Panc1 (cell line): Measurements from ENCODE around the gene IKBIP. TPM values are rescaled to one million over a fixed set of nuclear protein-coding genes. Genes with fewer than 3 reads are reported as not detected.

Source experiments
- ATAC-seq: fragments of 200-7000 bp; cut with Tn5 transposase; 2 replicates; pipeline ENCODE4 v1.9.1; 2020; ENCODE audit warnings: mild to moderate bottlenecking, moderate library complexity
- Bru-seq: library from RNA; stranded (reverse); fragments of 400-500 nt; gene quantifications from one replicate; lab custom pipeline; 2021; lab: Mats Ljungman, UMichigan
- BruChase-seq, 2 experiments: library from RNA; stranded (reverse); fragments of 400-500 nt; gene quantifications; one replicate each; lab custom pipeline; 2021; lab: Mats Ljungman, UMichigan
- BruUV-seq: library from RNA; stranded (reverse); fragments of 400-500 nt; replicated peaks from 2 replicates; lab custom pipeline; 2021; lab: Mats Ljungman, UMichigan
- CTCF ChIA-PET: fragments of 300-600 bp; sonication (Branson Sonifier 250); formaldehyde crosslinking; loops from one replicate; lab custom pipeline; 2022; ENCODE audit warnings: antibody characterized with exemption; lab: Charles Lee
- POLR2A ChIA-PET: fragments of 300-600 bp; sonication (Branson Sonifier 250); formaldehyde crosslinking; loops from one replicate; lab custom pipeline; 2022; ENCODE audit warnings: antibody characterized with exemption; lab: Charles Lee
- DNase-seq: peaks from one replicate; pipeline ENCODE4 v3.0.0-alpha.2; 2010; ENCODE audit warnings: low read depth, low spot score
- H3K27ac ChIP-seq: 2 replicates; pipeline ENCODE4 v1.5.1; 2011; ENCODE audit warnings: mild to moderate bottlenecking, low read length, inconsistent platforms
- H3K27me3 ChIP-seq: fragments of 200-500 bp; sonication (Bioruptor generic); 2 replicates; pipeline ENCODE4 v1.6.0; 2014; ENCODE audit warnings: low read length, inconsistent platforms; ENCODE audit not compliant: control insufficient read depth, insufficient read depth
- H3K36me3 ChIP-seq: fragments of 200-500 bp; sonication (Bioruptor generic); 2 replicates; pipeline ENCODE4 v1.5.1; 2014; ENCODE audit warnings: inconsistent platforms, mild to moderate bottlenecking, low read length, moderate library complexity; ENCODE audit not compliant: control insufficient read depth, insufficient read depth
- H3K4me1 ChIP-seq: 2 replicates; pipeline ENCODE4 v1.5.1; 2011; ENCODE audit warnings: inconsistent platforms, mild to moderate bottlenecking, low read length, moderate library complexity; ENCODE audit not compliant: control insufficient read depth, insufficient read depth
- H3K4me3 ChIP-seq, 2 experiments: 2 replicates each; pipeline ENCODE4 v1.5.1; 2011 to 2012; ENCODE audit warnings: low read depth in 2 of 2, low read length in 2 of 2, mild to moderate bottlenecking in 2 of 2, inconsistent platforms in 1 of 2, moderate library complexity in 1 of 2
- H3K9me3 ChIP-seq: fragments of 200-500 bp; sonication (Bioruptor generic); 2 replicates; pipeline ENCODE4 v1.5.1; 2014; ENCODE audit warnings: low read depth, mild to moderate bottlenecking, inconsistent platforms, low read length, moderate library complexity; ENCODE audit not compliant: control insufficient read depth, insufficient read depth
- CTCF ChIP-seq: fragments of 450-650 bp; IDR thresholded peaks from 2 replicates; pipeline ENCODE4 v1.5.1; 2017; ENCODE audit warnings: mild to moderate bottlenecking
- POLR2AphosphoS5 ChIP-seq: IDR thresholded peaks from 2 replicates; pipeline ENCODE4 v1.6.1; 2012; ENCODE audit warnings: mild to moderate bottlenecking, low read depth, low read length, moderate library complexity
- REST ChIP-seq, 2 experiments: IDR thresholded peaks; 2 replicates each; pipeline ENCODE4 v1.6.1; 2011 to 2012; ENCODE audit warnings: low read depth in 2 of 2, control low read depth in 1 of 2, low read length in 1 of 2, mild to moderate bottlenecking in 1 of 2, moderate library complexity in 1 of 2; ENCODE audit not compliant: insufficient read depth in 1 of 2
- SIN3A ChIP-seq: IDR thresholded peaks from 2 replicates; pipeline ENCODE4 v1.6.1; 2012; ENCODE audit warnings: low read depth, mild to moderate bottlenecking, low read length, moderate library complexity, borderline replicate concordance; ENCODE audit not compliant: insufficient read depth
- TCF7L2 ChIP-seq: IDR thresholded peaks from 2 replicates; pipeline ENCODE4 v1.6.1; 2011; ENCODE audit warnings: mild to moderate bottlenecking, low read depth, low read length, inconsistent platforms
- in situ Hi-C: cut with HindIII; loops from 2 replicates; pipeline ENCODE4 v1.10.0; 2016; ENCODE audit warnings: low sequenced_read_pairs, low pct_unique_long_range_greater_than_20kb
- intact Hi-C: fragments of 100-400 bp; cut with micrococcal nuclease; formaldehyde crosslinking; loops from one replicate; pipeline ENCODE4 v1.10.0; 2022; ENCODE audit not compliant: unreplicated experiment
- long read RNA-seq: library from polyadenylated mRNA; unstranded; transcript quantifications from one replicate; pipeline ENCODE4 v2.0.0, GENCODE V29; 2021; ENCODE audit not compliant: unreplicated experiment
- polyA plus RNA-seq: library from polyadenylated mRNA; unstranded; fragments of >200 nt; gene quantifications from one replicate; pipeline ENCODE4 v1.2.1, GENCODE V29; 2012; ENCODE audit warnings: missing spikeins; ENCODE audit not compliant: insufficient read length
- total RNA-seq: library from RNA; stranded (reverse); gene quantifications from one replicate; pipeline ENCODE4 v1.2.1, GENCODE V29; 2021; ENCODE audit not compliant: unreplicated experiment

The IKBIP gene
- total RNA-seq, result 33.7 TPM
- 15.8 TPM for polyA plus RNA-seq
- percentile 73 among the genes with signal in this experiment for Bru-seq, nascent RNA
- percentile 70 among the genes with signal in this experiment for BruChase-seq, experiment 1, labeled RNA remaining after a 2-hour chase
- BruChase-seq, experiment 2, labeled RNA remaining after a 6-hour chase, result percentile 83 among the genes with signal in this experiment
- long read RNA-seq, transcript IKBIP-202 (3 exons, 1,645 nt), result minor isoform, 21 of 103 reads
- long read RNA-seq, transcript IKBIP-201 (3 exons, 3,189 nt), result major isoform, 66 of 103 reads
- long read RNA-seq, partial matches to known transcripts, result 7 of 103 reads
- long read RNA-seq, other reads (novel, unspliced or antisense), result 5 of 103 reads

GRCh38 chr12:98644712-98645571, at the start of gene IKBIP, which contains the start of gene APAF1:
TSS of gene IKBIP (minus strand) at chr12:98644788. CDS start at chr12:98644701, 87 bp downstream.
TSS of gene APAF1 (plus strand) at chr12:98645290. CDS start at chr12:98648360, 3,070 bp downstream.
- BruUV-seq, result no TSS peak
- Histone ChIP-seq H3K27ac (peak within 1 kb of the TSS; percentile 79), H3K4me1 (no peaks in the 10 kb centered on the region; the same call in 1 of the 2 replicates), H3K9me3 (no peaks in the 10 kb centered on the region), H3K4me3 (peak within 1 kb of the TSS; percentile 86 to 87), H3K27me3 (no peaks in the 10 kb centered on the region), H3K36me3 (peaks cover 5% of the 10 kb centered on the region)
- TF ChIP-seq SIN3A, result peak; percentile 74; the same call in 1 of the 2 replicates
- no peak for TF ChIP-seq REST (IDR thresholded peaks at IDR 0.05; ENCODE audit: insufficient read depth in 1 of 2, low read depth in 2 of 2, low read length in 1 of 2)
- peak; percentile 74 for DNase-seq
- intact Hi-C loops (no loop called here), in situ Hi-C loops (no loop called here)
- peak; percentile 95 for ATAC-seq
- ChIA-PET POLR2A (interaction anchor here (0.5 to 0.7 kb wide), 3 partner anchors 14 to 221 kb away, joined by 3 to 4 read pairs (median 3); partner anchors contain the start of gene SLC25A3), CTCF (no interaction called here)

GRCh38 chr12:98691351-98691750, 46.8 kb upstream of the IKBIP start:
- TF ChIP-seq POLR2AphosphoS5 (no peak), TCF7L2 (no peak), CTCF (no peak), REST (IDR thresholded peaks at IDR 0.05; ENCODE audit: insufficient read depth in 1 of 2, low read depth in 2 of 2, low read length in 1 of 2) (no peak), SIN3A (no peak)
- H3K36me3 ChIP-seq, result peaks cover 2% of the 10 kb centered on the region; the same call in 1 of the 2 replicates
- H3K27me3 ChIP-seq, result no peaks in the 10 kb centered on the region
- no TSS peak for BruUV-seq
- no peak overlapping the region for H3K4me3 ChIP-seq
- in situ Hi-C loops (no loop called here), intact Hi-C loops (no loop called here)
- POLR2A ChIA-PET, result no interaction called here
- CTCF ChIA-PET, result no interaction called here
- H3K9me3 ChIP-seq, result no peaks in the 10 kb centered on the region
- ATAC-seq (no peak), DNase-seq (no peak)
- no peak overlapping the region for H3K27ac ChIP-seq
- no peaks in the 10 kb centered on the region for H3K4me1 ChIP-seq
